Putamen (tissue), 1 donor: ENCODE results near the gene ABCA5.

Experiments used
- DNase-seq: peaks from one replicate; pipeline ENCODE4 v3.0.0-alpha.2; 2016; ENCODE audit warnings: low spot score

ABCA5 gene

GRCh38 chr17:69327060-69327831 lies at the start of gene ABCA5:
Gene ABCA5 (minus strand): TSS chr17:69327133. CDS start chr17:69314415, 12,718 bp downstream.
- DNase-seq, result peak; percentile 85

- DNase-seq, result no peak
These were observed 48.3 kb upstream of the ABCA5 start for GRCh38 chr17:69375229-69375628.

GRCh38 chr17:69373069-69373468 lies 46.1 kb upstream of the ABCA5 start:
- no peak for DNase-seq

GRCh38 chr17:69367298-69367697 lies 40.4 kb upstream of the ABCA5 start:
- DNase-seq, result no peak

GRCh38 chr17:69363488-69364210 lies 36.7 kb upstream of the ABCA5 start:
- no peak for DNase-seq

- DNase-seq, result no peak
These were observed 34.2 kb upstream of the ABCA5 start for GRCh38 chr17:69361156-69361555.

- DNase-seq, result no peak
These were observed 32.0 kb upstream of the ABCA5 start for GRCh38 chr17:69358688-69359596.

GRCh38 chr17:69357701-69358100 lies 30.8 kb upstream of the ABCA5 start:
- DNase-seq, result no peak

GRCh38 chr17:69356625-69357024 lies 29.7 kb upstream of the ABCA5 start:
- DNase-seq, result no peak

- no peak for DNase-seq
These were observed 24.0 kb upstream of the ABCA5 start for GRCh38 chr17:69350911-69351310.

GRCh38 chr17:69348429-69348828 lies 21.5 kb upstream of the ABCA5 start:
- no peak for DNase-seq

- DNase-seq, result no peak
These were observed 19.8 kb upstream of the ABCA5 start for GRCh38 chr17:69346766-69347165.

GRCh38 chr17:69344939-69345338 lies 18.0 kb upstream of the ABCA5 start:
- DNase-seq, result no peak

- no peak for DNase-seq
These were observed 16.1 kb upstream of the ABCA5 start for GRCh38 chr17:69342896-69343644.

- DNase-seq, result no peak
These were observed 13.0 kb upstream of the ABCA5 start for GRCh38 chr17:69339937-69340336.

GRCh38 chr17:69336996-69337395 lies 10.1 kb upstream of the ABCA5 start:
- no peak for DNase-seq

GRCh38 chr17:69336580-69336979 lies 9.6 kb upstream of the ABCA5 start:
- DNase-seq, result no peak

- DNase-seq, result peak; percentile 3
These were observed 8.1 kb upstream of the ABCA5 start for GRCh38 chr17:69335058-69335457.

- DNase-seq, result no peak
These were observed 6.6 kb upstream of the ABCA5 start for GRCh38 chr17:69333561-69333960.

- DNase-seq, result no peak
These were observed 4.8 kb upstream of the ABCA5 start for GRCh38 chr17:69331756-69332155.

GRCh38 chr17:69326377-69327059 lies 415 bp downstream of the ABCA5 start:
- peak; percentile 46 for DNase-seq
